HG03571 (cell line): ENCODE measurements around the gene MT1A.
"Not testable (repeated sequence)": the region's sequence is repeated elsewhere in the genome, so short reads cannot be mapped to it uniquely, and the experiment has no call there.

Source experiments
- ATAC-seq: cut with Tn5 transposase; IDR thresholded peaks from one replicate; pipeline ENCODE4 v1.9.1; 2021; ENCODE audit not compliant: unreplicated experiment

MT1A gene

GRCh38 chr16:56652600-56652999 lies 14.1 kb downstream of the MT1A start:
- no peak for ATAC-seq

DNA sequence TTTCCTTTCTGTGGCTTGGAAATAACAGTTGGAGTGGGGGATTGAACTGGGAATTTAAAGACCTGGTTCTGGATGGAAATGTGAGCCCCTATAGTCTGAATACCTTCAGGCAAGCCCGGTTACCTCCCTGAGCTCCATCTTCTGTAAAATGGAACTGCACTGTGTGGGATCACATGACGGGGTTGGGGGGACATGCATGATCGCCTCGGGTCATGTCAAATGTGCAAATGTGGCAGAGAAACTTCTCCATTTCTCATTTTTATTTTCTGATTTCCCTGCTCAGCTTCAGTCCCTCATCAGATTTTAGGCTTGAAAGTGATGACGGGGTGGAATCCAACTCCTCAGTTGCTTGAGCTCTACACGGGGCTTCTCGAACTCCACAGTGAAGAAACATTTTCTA lies 14.8 kb downstream of the MT1A start:
- no peak for ATAC-seq

DNA sequence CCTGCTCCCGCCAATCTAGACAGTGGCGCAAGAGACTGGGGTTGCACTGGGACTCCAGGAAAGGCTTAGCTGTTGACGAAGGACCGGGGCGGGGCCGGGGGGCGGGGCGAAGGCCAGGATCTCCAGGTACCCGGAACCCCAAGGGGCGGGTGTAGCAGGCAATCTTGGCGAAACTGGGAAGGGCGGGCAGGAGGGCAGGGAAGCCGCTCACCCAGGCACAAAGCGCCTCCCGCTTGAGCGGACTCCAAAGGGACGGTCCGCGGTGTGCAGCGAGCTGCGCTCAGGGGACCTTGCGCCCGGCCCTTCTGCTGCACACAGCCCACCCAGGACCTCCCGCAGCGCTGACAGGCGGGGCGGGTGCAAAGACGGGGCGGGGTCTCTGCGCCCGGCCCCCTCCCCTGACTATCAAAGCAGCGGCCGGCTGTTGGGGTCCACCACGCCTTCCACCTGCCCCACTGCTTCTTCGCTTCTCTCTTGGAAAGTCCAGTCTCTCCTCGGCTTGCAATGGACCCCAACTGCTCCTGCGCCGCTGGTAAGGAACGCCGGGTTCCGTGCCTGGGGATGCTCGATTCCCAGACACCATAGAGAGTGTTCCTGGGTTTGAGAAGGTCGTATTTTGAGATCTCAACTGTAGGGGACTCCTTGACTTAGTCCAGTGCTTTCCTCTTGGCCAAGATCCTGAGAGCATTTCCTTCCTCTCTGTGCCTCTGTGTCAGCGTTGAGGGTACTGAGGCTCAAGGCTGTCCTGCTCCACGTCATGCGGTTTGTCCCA lies 19.3 kb downstream of the MT1A start, which contains the start of gene MT1F:
Gene MT1F, plus strand, starts transcription at position 405 of the 772 bp plus-strand sequence. Its CDS starts 100 bp downstream, at position 505.
- ATAC-seq: no peak

GRCh38 chr16:56658327-56658875 lies 19.9 kb downstream of the MT1A start:
- no peak for ATAC-seq

- ATAC-seq: no peak
Measured at GRCh38 chr16:56662357-56663354, 24.2 kb downstream of the MT1A start.

- ATAC-seq: no peak
Measured at GRCh38 chr16:56664506-56664905, 26.0 kb downstream of the MT1A start.

- not testable (repeated sequence) for ATAC-seq
Measured at GRCh38 chr16:56665286-56666261, 27.1 kb downstream of the MT1A start.

- no peak for ATAC-seq
Measured at GRCh38 chr16:56667581-56668571, 29.4 kb downstream of the MT1A start, which contains the start of gene MT1G. Gene MT1G (minus strand): TSS chr16:56668065. CDS start chr16:56667993, 72 bp downstream.

GRCh38 chr16:56669005-56669839 lies 30.8 kb downstream of the MT1A start, which contains the start of gene MT1H:
Gene MT1H (plus strand): TSS chr16:56669814. CDS start chr16:56669885, 71 bp downstream.
- ATAC-seq: no peak

DNA sequence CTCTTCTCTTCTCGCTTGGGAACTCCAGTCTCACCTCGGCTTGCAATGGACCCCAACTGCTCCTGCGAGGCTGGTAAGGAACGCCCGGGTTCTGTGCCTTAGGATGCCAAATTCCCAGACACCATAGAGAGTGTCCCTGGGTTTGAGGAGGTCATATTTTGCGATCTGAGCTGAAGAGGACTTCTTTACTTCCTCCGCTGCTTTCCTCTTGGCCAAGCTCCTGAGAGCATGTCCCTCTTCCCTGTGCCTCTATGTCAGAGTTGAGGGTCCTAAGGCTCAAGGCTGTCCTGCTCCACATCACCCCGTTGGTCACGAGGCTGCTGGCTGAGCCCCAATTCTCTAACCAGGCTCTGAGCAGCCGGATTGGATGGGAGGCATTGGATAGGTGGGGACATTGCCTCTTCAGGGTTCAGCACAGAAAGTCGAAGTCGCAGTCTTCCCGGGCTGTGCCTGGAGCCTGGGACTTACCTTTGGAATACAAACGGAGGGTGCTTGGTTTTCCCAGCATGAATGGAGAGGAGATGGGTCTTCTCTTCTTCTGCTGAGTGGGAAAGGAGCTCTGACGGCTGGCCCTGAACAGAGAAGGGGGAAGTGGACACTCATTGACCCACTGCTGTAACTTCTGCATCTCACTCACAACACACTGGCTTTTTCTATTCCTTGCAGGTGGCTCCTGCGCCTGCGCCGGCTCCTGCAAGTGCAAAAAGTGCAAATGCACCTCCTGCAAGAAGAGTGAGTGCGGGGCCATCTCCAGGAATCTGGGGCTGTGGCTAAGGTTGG lies 31.6 kb downstream of the MT1A start:
- no peak for ATAC-seq

DNA sequence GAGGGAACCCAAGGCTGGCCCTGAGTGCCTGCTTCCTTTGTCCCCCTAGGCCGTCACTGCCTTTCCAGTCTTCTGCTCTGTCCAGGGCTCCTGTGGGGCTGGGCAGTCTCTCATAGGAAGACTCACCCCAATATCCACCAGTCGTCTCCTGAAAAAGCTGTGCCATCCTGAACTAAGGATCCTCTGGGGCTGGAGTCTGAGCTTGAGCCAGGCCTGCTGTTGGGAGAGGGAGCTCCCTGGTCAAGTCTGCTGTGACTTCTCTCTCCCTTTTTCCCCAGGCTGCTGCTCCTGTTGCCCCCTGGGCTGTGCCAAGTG lies 32.1 kb downstream of the MT1A start:
- no peak for ATAC-seq

GRCh38 chr16:56671691-56672090 lies 33.2 kb downstream of the MT1A start:
- ATAC-seq: not testable (repeated sequence)

DNA sequence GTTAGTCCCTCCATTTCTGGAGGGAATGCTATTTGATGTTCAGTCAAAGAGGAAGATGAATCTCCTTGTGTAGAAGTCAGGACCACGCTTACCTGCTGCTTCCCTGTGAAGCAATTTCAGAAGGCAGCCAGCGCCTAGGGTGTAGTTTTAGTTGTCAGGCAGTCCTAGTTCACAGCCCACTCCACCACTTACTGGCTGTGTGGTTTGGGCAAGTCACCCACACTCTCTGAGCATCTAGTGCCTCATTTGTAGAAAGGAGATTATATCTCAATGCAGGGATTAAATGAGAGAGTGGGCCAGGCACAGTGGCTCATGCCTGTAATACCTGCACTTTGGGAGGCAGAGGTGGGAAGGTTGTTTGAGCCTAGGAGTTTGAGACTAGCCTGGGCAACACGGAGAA lies 33.7 kb downstream of the MT1A start:
- not testable (repeated sequence) for ATAC-seq

- no peak for ATAC-seq
Measured at GRCh38 chr16:56672761-56673536, 34.5 kb downstream of the MT1A start.

DNA sequence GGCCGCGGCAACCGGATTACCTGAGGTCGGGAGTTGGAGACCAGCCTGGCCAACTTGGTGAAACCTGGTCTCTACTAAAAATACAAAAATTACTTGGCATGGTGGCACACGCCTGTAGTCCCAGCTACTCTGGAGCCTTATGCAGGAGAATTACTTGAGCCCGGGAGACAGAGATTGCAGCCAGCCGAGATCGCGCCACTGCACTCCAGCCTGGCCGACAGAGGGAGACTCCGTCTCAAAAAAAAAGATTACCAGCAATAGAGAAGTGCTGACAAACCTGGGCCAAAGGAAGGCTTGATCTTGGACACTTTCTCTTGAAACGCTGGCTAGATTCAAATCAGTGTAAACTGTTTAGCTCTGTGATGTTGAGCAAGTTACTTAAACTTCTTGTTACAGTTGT lies 35.5 kb downstream of the MT1A start:
- no peak for ATAC-seq

GRCh38 chr16:56674570-56674969 lies 36.1 kb downstream of the MT1A start:
- ATAC-seq: not testable (repeated sequence)
